Ishikawa (cell line): ENCODE measurements around the gene RHBDF2.

Source experiments
- CEBPB ChIP-seq: IDR thresholded peaks from 2 replicates; pipeline ENCODE4 v1.6.1; 2012
- CREB1 ChIP-seq: IDR thresholded peaks from 2 replicates; pipeline ENCODE4 v1.6.1; 2012; ENCODE audit warnings: low read depth
- EGR1 ChIP-seq: IDR thresholded peaks from 2 replicates; pipeline ENCODE4 v1.6.1; 2012
- EP300 ChIP-seq: IDR thresholded peaks from 2 replicates; pipeline ENCODE4 v1.6.1; 2012; ENCODE audit warnings: borderline replicate concordance
- FOXM1 ChIP-seq: IDR thresholded peaks from 2 replicates; pipeline ENCODE4 v1.6.1; 2012; ENCODE audit warnings: low read depth, borderline replicate concordance
- RAD21 ChIP-seq: IDR thresholded peaks from 2 replicates; pipeline ENCODE4 v1.6.1; 2012; ENCODE audit warnings: low read depth
- TEAD4 ChIP-seq: IDR thresholded peaks from 2 replicates; pipeline ENCODE4 v1.6.1; 2012
- YY1 ChIP-seq: IDR thresholded peaks from 2 replicates; pipeline ENCODE4 v1.6.1; 2012; ENCODE audit warnings: low read depth
- TF ChIP-seq, protein P1 (sequence below): IDR thresholded peaks from 2 replicates; pipeline ENCODE4 v1.6.1; 2012
- TF ChIP-seq, protein P2 (sequence below): IDR thresholded peaks from 2 replicates; pipeline ENCODE4 v1.6.1; 2012
- TF ChIP-seq, protein P3 (sequence below): IDR thresholded peaks from 2 replicates; pipeline ENCODE4 v1.6.1; 2012; ENCODE audit warnings: low read depth, mild to moderate bottlenecking

DNA sequence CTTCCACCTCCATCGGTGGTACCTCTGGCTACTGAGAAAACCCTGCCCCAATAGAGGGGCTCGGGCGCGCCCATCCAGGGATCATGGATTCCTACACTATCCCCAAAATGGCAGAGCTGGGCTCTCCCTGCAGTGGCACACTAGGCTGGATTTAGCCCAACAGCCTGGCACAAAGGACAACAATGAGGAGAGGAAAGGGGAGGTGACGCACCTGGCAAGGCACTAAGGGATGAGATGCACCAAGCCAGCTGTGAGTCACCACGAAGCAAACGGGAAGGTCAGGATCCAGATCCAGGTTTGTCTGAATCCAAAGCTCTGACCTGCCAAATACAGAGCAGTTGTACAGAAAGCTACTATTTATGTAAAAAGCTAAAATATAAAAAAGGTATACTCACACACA lies 66.4 kb downstream of the RHBDF2 start:
- TF ChIP-seq, protein P1, sequence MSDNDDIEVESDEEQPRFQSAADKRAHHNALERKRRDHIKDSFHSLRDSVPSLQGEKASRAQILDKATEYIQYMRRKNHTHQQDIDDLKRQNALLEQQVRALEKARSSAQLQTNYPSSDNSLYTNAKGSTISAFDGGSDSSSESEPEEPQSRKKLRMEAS: no peak
- no peak for TF ChIP-seq RAD21
- TF ChIP-seq, protein P2, sequence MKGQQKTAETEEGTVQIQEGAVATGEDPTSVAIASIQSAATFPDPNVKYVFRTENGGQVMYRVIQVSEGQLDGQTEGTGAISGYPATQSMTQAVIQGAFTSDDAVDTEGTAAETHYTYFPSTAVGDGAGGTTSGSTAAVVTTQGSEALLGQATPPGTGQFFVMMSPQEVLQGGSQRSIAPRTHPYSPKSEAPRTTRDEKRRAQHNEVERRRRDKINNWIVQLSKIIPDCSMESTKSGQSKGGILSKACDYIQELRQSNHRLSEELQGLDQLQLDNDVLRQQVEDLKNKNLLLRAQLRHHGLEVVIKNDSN: no peak
- TF ChIP-seq CREB1: no peak
- no peak for TF ChIP-seq YY1
- TF ChIP-seq TEAD4: no peak
- TF ChIP-seq CEBPB: no peak
- TF ChIP-seq, protein P3, sequence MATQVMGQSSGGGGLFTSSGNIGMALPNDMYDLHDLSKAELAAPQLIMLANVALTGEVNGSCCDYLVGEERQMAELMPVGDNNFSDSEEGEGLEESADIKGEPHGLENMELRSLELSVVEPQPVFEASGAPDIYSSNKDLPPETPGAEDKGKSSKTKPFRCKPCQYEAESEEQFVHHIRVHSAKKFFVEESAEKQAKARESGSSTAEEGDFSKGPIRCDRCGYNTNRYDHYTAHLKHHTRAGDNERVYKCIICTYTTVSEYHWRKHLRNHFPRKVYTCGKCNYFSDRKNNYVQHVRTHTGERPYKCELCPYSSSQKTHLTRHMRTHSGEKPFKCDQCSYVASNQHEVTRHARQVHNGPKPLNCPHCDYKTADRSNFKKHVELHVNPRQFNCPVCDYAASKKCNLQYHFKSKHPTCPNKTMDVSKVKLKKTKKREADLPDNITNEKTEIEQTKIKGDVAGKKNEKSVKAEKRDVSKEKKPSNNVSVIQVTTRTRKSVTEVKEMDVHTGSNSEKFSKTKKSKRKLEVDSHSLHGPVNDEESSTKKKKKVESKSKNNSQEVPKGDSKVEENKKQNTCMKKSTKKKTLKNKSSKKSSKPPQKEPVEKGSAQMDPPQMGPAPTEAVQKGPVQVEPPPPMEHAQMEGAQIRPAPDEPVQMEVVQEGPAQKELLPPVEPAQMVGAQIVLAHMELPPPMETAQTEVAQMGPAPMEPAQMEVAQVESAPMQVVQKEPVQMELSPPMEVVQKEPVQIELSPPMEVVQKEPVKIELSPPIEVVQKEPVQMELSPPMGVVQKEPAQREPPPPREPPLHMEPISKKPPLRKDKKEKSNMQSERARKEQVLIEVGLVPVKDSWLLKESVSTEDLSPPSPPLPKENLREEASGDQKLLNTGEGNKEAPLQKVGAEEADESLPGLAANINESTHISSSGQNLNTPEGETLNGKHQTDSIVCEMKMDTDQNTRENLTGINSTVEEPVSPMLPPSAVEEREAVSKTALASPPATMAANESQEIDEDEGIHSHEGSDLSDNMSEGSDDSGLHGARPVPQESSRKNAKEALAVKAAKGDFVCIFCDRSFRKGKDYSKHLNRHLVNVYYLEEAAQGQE: no peak
- no peak for TF ChIP-seq EP300
- no peak for TF ChIP-seq EGR1
- TF ChIP-seq FOXM1: no peak
